ENCODE data around the gene TSPAN9.

The TSPAN9 gene

DNA sequence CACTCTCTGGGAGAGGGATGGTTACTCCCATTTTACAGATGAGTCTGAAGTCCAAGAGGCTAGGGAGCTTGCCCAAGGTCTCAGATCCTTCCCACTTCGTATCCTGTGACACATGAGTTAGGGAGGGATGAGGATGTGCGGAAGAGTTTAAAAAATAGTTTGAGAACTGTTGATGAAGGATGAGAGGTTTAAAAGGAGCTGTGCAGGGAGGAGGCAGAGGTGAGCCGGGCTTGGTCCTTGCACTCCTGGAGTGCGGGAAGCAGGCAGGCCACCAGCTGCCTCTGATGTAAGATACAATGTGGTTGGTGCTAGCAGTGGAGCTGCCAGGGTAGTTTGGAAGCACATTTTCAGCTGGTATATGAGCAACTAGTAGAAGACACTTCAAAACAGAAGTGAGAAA is 46.5 kb downstream of the TSPAN9 start:
- Histone ChIP-seq H3K9ac (no peak overlapping the region), H3K4me2 (ENCODE audit: low read length) (no peak overlapping the region), H2AFZ (no peak overlapping the region), H3K9me3 (ENCODE audit: control insufficient read depth, low read length) (no peaks in the 10 kb centered on the region), H3K79me2 (peaks cover 13% of the 10 kb centered on the region), H3K36me3 (ENCODE audit: control insufficient read depth, insufficient read depth, low read length) (no peaks in the 10 kb centered on the region), H3K27ac (no peak overlapping the region), H3K27me3 (ENCODE audit: control insufficient read depth, insufficient read depth, low read length) (no peaks in the 10 kb centered on the region), H3K4me3 (ENCODE audit: low read depth, low read length) (no peak overlapping the region), H3K4me1 (peaks cover 2% of the 10 kb centered on the region)
- TF ChIP-seq, protein P1, sequence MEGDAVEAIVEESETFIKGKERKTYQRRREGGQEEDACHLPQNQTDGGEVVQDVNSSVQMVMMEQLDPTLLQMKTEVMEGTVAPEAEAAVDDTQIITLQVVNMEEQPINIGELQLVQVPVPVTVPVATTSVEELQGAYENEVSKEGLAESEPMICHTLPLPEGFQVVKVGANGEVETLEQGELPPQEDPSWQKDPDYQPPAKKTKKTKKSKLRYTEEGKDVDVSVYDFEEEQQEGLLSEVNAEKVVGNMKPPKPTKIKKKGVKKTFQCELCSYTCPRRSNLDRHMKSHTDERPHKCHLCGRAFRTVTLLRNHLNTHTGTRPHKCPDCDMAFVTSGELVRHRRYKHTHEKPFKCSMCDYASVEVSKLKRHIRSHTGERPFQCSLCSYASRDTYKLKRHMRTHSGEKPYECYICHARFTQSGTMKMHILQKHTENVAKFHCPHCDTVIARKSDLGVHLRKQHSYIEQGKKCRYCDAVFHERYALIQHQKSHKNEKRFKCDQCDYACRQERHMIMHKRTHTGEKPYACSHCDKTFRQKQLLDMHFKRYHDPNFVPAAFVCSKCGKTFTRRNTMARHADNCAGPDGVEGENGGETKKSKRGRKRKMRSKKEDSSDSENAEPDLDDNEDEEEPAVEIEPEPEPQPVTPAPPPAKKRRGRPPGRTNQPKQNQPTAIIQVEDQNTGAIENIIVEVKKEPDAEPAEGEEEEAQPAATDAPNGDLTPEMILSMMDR (IDR thresholded peaks at IDR 0.05), result no peak

DNA sequence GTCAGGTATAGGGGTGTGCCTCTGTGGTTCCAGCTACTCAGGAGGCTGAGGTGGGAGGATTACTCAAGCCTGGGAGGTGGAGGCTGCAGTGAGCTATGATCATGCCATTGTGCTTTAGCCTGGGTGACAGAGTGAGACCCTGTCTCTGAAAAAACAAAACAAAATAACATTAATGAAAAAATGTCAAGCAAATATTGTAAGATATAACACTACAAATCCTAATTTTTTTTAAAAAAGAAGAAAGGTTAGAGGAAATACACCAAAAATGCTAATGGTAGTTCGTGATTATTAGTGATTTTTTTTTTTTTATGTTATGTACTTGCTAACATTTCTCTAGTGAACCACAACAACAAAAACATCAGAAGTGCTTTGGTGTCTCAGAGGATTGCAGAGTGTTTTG is 47.7 kb downstream of the TSPAN9 start:
- H3K9ac ChIP-seq, result no peak overlapping the region
- H3K27me3 ChIP-seq (ENCODE audit: control insufficient read depth, insufficient read depth, low read length), result no peaks in the 10 kb centered on the region
- no peak overlapping the region for H3K4me3 ChIP-seq (ENCODE audit: low read depth, low read length)
- H2AFZ ChIP-seq, result no peak overlapping the region
- no peak overlapping the region for H3K27ac ChIP-seq
- H3K79me2 ChIP-seq, result peaks cover 14% of the 10 kb centered on the region
- TF ChIP-seq, protein P1 (IDR thresholded peaks at IDR 0.05), result no peak
- no peaks in the 10 kb centered on the region for H3K36me3 ChIP-seq (ENCODE audit: control insufficient read depth, insufficient read depth, low read length)
- no peak overlapping the region for H3K4me2 ChIP-seq (ENCODE audit: low read length)
- no peaks in the 10 kb centered on the region for H3K4me1 ChIP-seq
- H3K9me3 ChIP-seq (ENCODE audit: control insufficient read depth, low read length), result no peaks in the 10 kb centered on the region

DNA sequence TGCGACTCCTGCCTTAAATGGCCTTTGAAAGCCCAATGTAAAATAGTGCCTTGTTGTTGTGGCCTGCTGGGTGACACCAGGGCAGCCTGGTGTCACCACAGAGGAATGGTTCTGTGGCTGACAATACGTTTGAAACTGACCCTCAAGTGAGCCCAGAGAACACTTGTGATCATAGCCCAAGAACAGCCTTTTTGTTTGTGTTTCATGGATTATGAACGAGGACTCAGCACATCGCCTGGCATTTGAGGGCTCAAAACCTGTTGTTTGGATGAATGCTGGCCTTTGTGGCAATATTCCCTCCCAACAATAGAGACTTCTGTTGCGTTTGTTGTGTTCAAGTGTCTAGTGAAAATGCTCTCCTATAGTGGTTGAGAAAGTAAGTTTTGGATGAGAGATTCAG is 48.5 kb downstream of the TSPAN9 start:
- no peak overlapping the region for H3K9ac ChIP-seq
- no peak overlapping the region for H3K27ac ChIP-seq
- no peak overlapping the region for H2AFZ ChIP-seq
- no peaks in the 10 kb centered on the region for H3K9me3 ChIP-seq (ENCODE audit: control insufficient read depth, low read length)
- no peak overlapping the region for H3K4me2 ChIP-seq (ENCODE audit: low read length)
- H3K36me3 ChIP-seq (ENCODE audit: control insufficient read depth, insufficient read depth, low read length), result no peaks in the 10 kb centered on the region
- H3K27me3 ChIP-seq (ENCODE audit: control insufficient read depth, insufficient read depth, low read length), result no peaks in the 10 kb centered on the region
- TF ChIP-seq, protein P1 (IDR thresholded peaks at IDR 0.05), result no peak
- peaks cover 7% of the 10 kb centered on the region for H3K4me1 ChIP-seq
- peaks cover 11% of the 10 kb centered on the region for H3K79me2 ChIP-seq
- H3K4me3 ChIP-seq (ENCODE audit: low read depth, low read length), result no peak overlapping the region

DNA sequence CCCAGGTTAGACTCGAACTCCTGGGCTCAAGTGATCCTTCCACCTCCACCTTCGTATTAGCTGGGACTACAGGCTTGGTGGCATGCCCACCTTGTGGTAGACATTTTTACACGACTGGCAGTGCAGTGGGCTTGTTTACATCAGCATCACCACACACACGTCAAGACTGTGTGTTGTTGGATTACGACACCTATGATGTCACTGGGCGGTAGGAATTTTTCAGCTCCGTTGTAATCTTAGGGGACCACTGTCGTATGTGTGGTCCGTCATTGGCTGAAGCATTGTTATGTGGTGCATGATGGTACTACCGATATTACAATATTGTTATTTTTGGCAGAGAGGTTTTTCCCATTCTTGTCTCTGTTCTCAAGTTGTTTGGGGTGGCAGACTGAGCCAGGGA is 50.7 kb downstream of the TSPAN9 start:
- no peak overlapping the region for H3K4me3 ChIP-seq (ENCODE audit: low read depth, low read length)
- peaks cover 15% of the 10 kb centered on the region for H3K4me1 ChIP-seq
- no peak overlapping the region for H3K27ac ChIP-seq
- no peak overlapping the region for H3K9ac ChIP-seq
- H3K27me3 ChIP-seq (ENCODE audit: control insufficient read depth, insufficient read depth, low read length), result no peaks in the 10 kb centered on the region
- H3K9me3 ChIP-seq (ENCODE audit: control insufficient read depth, low read length), result no peaks in the 10 kb centered on the region
- TF ChIP-seq, protein P1 (IDR thresholded peaks at IDR 0.05), result no peak
- peaks cover 13% of the 10 kb centered on the region for H3K79me2 ChIP-seq
- no peak overlapping the region for H3K4me2 ChIP-seq (ENCODE audit: low read length)
- no peak overlapping the region for H2AFZ ChIP-seq
- no peaks in the 10 kb centered on the region for H3K36me3 ChIP-seq (ENCODE audit: control insufficient read depth, insufficient read depth, low read length)

DNA sequence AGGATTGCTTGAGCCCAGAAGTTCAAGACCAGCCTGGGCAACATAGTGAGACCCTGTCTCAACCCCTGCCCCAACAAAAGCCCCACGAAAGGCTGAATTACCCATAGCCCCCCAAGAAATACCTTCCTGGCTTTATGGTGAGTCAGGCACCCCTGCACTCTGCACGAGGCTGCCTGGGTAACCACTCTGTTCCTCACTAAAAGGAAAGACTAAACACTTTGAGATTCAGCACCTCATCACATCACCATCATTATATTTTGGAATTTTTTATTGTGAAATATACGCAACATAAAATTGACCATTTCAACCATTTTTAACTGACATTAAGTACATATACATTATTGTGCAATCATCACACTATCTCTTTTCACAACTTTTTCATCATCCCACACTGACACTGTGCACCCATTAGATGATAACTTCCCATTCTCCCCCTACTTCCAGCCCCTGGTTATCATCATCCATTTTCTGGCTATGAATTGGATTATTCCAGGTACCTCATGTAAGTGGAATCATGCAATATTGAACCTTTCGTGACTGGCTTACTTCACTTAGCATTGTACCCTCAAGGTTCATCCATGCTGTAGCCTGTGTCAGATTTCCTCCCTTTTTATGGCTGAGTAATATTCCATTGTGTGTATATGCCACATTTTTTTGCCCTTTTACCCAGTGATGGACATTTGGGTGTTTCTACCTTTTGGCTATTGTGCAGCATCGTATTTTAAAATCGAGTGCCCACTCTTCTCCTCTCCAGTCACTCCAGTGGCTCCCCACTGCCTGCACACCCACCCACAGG is 51.5 kb downstream of the TSPAN9 start:
- Histone ChIP-seq H3K79me2 (peaks cover 10% of the 10 kb centered on the region), H3K27me3 (ENCODE audit: control insufficient read depth, insufficient read depth, low read length) (no peaks in the 10 kb centered on the region), H3K36me3 (ENCODE audit: control insufficient read depth, insufficient read depth, low read length) (no peaks in the 10 kb centered on the region), H3K9ac (no peak overlapping the region), H3K4me1 (peaks cover 15% of the 10 kb centered on the region), H3K27ac (no peak overlapping the region), H2AFZ (no peak overlapping the region), H3K4me3 (ENCODE audit: low read depth, low read length) (no peak overlapping the region), H3K4me2 (ENCODE audit: low read length) (no peak overlapping the region), H3K9me3 (ENCODE audit: control insufficient read depth, low read length) (no peaks in the 10 kb centered on the region)
- TF ChIP-seq, protein P1 (IDR thresholded peaks at IDR 0.05), result no peak
